CD4-positive, alpha-beta T cell (primary cell): ENCODE results near the gene MRPS12. TPM values are rescaled to one million over a fixed set of nuclear protein-coding genes. Genes with fewer than 3 reads are reported as not detected.
A peak's percentile ranks its signal among the peaks of the same experiment; 100 is the strongest.

Experiments used
- ATAC-seq: fragments of 200-7000 bp; cut with Tn5 transposase; one replicate; pipeline ENCODE4 v1.10.0; 2022; ENCODE audit warnings: mild to moderate bottlenecking; ENCODE audit not compliant: poor library complexity
- CTCF ChIA-PET: fragments of 350-600 bp; sonication (Branson Sonifier 250); formaldehyde crosslinking; loops from one replicate; lab custom pipeline; 2021; ENCODE audit warnings: antibody characterized with exemption, inconsistent platforms; lab: Charles Lee
- POLR2A ChIA-PET: fragments of 350-600 bp; sonication (Branson Sonifier 250); formaldehyde crosslinking; loops from one replicate; lab custom pipeline; 2021; ENCODE audit warnings: antibody characterized with exemption, inconsistent platforms; lab: Charles Lee
- DNase-seq, 14 experiments: peaks; one replicate each; pipeline ENCODE4 v3.0.0-alpha.2; 2013 to 2020; ENCODE audit warnings: mixed read lengths in 2 of 14
- H3K27ac ChIP-seq, 2 donors: one replicate each; pipeline versions ENCODE4 v1.5.1 to v1.7.0; 2013; ENCODE audit warnings: low read length in 2 of 2, low read depth in 1 of 2, mild to moderate bottlenecking in 1 of 2
- H3K27me3 ChIP-seq, 2 experiments: 1 replicate in 1 of 2; 2 replicates in 1 of 2; pipeline versions ENCODE4 v1.6.1 to v1.7.0; 2013; ENCODE audit warnings: low read length in 2 of 2, control low read depth in 1 of 2, mild to moderate bottlenecking in 1 of 2, moderate library complexity in 1 of 2; ENCODE audit not compliant: insufficient read depth in 2 of 2, control insufficient read depth in 1 of 2
- H3K36me3 ChIP-seq: one replicate; pipeline ENCODE4 v1.6.1; 2013; ENCODE audit warnings: low read length, control low read depth; ENCODE audit not compliant: insufficient read depth
- H3K4me1 ChIP-seq: one replicate; pipeline ENCODE4 v1.6.1; 2013; ENCODE audit warnings: low read length, control low read depth; ENCODE audit not compliant: insufficient read depth
- H3K4me3 ChIP-seq: one replicate; pipeline ENCODE4 v1.5.1; 2013; ENCODE audit warnings: mild to moderate bottlenecking, low read length, moderate library complexity
- H3K9me3 ChIP-seq, 2 experiments: 1 replicate in 1 of 2; 2 replicates in 1 of 2; pipeline versions ENCODE4 v1.6.1 to v1.7.0; 2013; ENCODE audit warnings: low read length in 2 of 2, mild to moderate bottlenecking in 2 of 2, control low read depth in 1 of 2, moderate library complexity in 1 of 2; ENCODE audit not compliant: control insufficient read depth in 1 of 2, insufficient read depth in 1 of 2
- H3K27ac Mint-ChIP-seq: one replicate; pipeline ENCODE4 v1.8.0; 2020; ENCODE audit warnings: mixed read lengths
- H3K27me3 Mint-ChIP-seq: one replicate; pipeline ENCODE4 v1.8.0; 2021; ENCODE audit warnings: mixed read lengths
- H3K36me3 Mint-ChIP-seq: one replicate; pipeline ENCODE4 v1.8.0; 2021; ENCODE audit warnings: low read depth, mixed read lengths
- H3K4me1 Mint-ChIP-seq: one replicate; pipeline ENCODE4 v1.8.0; 2021; ENCODE audit warnings: low read depth, mixed read lengths
- H3K4me3 Mint-ChIP-seq: one replicate; pipeline ENCODE4 v1.8.0; 2020; ENCODE audit warnings: mild to moderate bottlenecking, mixed read lengths
- H3K9me3 Mint-ChIP-seq: one replicate; pipeline ENCODE4 v1.8.0; 2020; ENCODE audit warnings: mixed read lengths
- CTCF ChIP-seq: fragments of 200-600 bp; IDR thresholded peaks from one replicate; pipeline ENCODE4 v1.8.0; 2022; ENCODE audit warnings: antibody characterized with exemption, mild to moderate bottlenecking
- intact Hi-C, 2 experiments: fragments of 100-400 bp; cut with DNase I in 1 of 2; cut with micrococcal nuclease in 1 of 2; formaldehyde crosslinking; loops; one replicate each; pipeline versions ENCODE4 v1.15.1 to v1.9.0; 2023 to 2025; cut with DNase I, micrococcal nuclease
- total RNA-seq, 174 experiments: library from RNA in 2 of 174; stranded (reverse) in 2 of 174; gene quantifications; one replicate each; pipeline ENCODE4 v1.2.3 and lab custom pipeline; 2021 to 2026

Gene MRPS12
- total RNA-seq, 2 experiments from 2014 or later = 13.7 to 15.4 TPM

GRCh38 chr19:38941979-38942378, 11.2 kb downstream of the MRPS12 start:
- Histone ChIP-seq H3K4me3 (no peak overlapping the region), H3K9me3 (no peaks in the 10 kb centered on the region), H3K4me1 (peaks cover 10% of the 10 kb centered on the region), H3K27me3 (no peaks in the 10 kb centered on the region), H3K36me3 (no peaks in the 10 kb centered on the region), H3K27ac (no peak overlapping the region)
- DNase-seq (no peak), ATAC-seq (no peak)
- no peaks in the 10 kb centered on the region for H3K27me3 Mint-ChIP-seq
- no peak for TF ChIP-seq CTCF
- peak overlapping the region; percentile 15 for H3K4me3 Mint-ChIP-seq
- no peaks in the 10 kb centered on the region for H3K36me3 Mint-ChIP-seq
- CTCF ChIA-PET = no interaction called here
- H3K4me1 Mint-ChIP-seq = peaks cover 27% of the 10 kb centered on the region
- no peaks in the 10 kb centered on the region for H3K9me3 Mint-ChIP-seq
- POLR2A ChIA-PET = no interaction called here
- intact Hi-C loops = no loop called here
- no peak overlapping the region for H3K27ac Mint-ChIP-seq

- Histone ChIP-seq H3K4me1 (peaks cover 10% of the 10 kb centered on the region), H3K27me3 (no peaks in the 10 kb centered on the region), H3K9me3 (no peaks in the 10 kb centered on the region), H3K36me3 (no peaks in the 10 kb centered on the region), H3K27ac (no peak overlapping the region), H3K4me3 (no peak overlapping the region)
- Mint-ChIP-seq H3K4me3 (no peak overlapping the region), H3K4me1 (peaks cover 27% of the 10 kb centered on the region), H3K36me3 (no peaks in the 10 kb centered on the region), H3K9me3 (no peaks in the 10 kb centered on the region), H3K27ac (no peak overlapping the region), H3K27me3 (no peaks in the 10 kb centered on the region)
- intact Hi-C loops = no loop called here
- ATAC-seq = no peak
- ChIA-PET POLR2A (no interaction called here), CTCF (no interaction called here)
- DNase-seq = no peak
- no peak for TF ChIP-seq CTCF
Measured at GRCh38 chr19:38942471-38943181, 11.9 kb downstream of the MRPS12 start.

GRCh38 chr19:38944981-38945506, 14.3 kb downstream of the MRPS12 start:
- peaks cover 32% of the 10 kb centered on the region for H3K4me1 Mint-ChIP-seq
- H3K27me3 ChIP-seq = no peaks in the 10 kb centered on the region
- H3K9me3 ChIP-seq = no peaks in the 10 kb centered on the region
- no peak overlapping the region for H3K4me3 ChIP-seq
- no peaks in the 10 kb centered on the region for H3K36me3 ChIP-seq
- ChIA-PET CTCF (no interaction called here), POLR2A (no interaction called here)
- no peaks in the 10 kb centered on the region for H3K27me3 Mint-ChIP-seq
- H3K36me3 Mint-ChIP-seq = no peaks in the 10 kb centered on the region
- no peak for TF ChIP-seq CTCF
- H3K27ac ChIP-seq = no peak overlapping the region
- no peaks in the 10 kb centered on the region for H3K9me3 Mint-ChIP-seq
- DNase-seq (peak in 1 of 14 experiments; percentile 45), ATAC-seq (no peak)
- intact Hi-C loops = no loop called here
- H3K4me1 ChIP-seq = peaks cover 18% of the 10 kb centered on the region
- H3K27ac Mint-ChIP-seq = no peak overlapping the region
- H3K4me3 Mint-ChIP-seq = no peak overlapping the region
